CD4-positive, alpha-beta T cell treated with Interleukin-17A for 1 hour (primary cell): Measurements from ENCODE around the gene NRF1.

ENCODE experiments used
- DNase-seq: peaks from one replicate; pipeline ENCODE4 v3.0.0-alpha.2; 2020

Gene NRF1

DNA sequence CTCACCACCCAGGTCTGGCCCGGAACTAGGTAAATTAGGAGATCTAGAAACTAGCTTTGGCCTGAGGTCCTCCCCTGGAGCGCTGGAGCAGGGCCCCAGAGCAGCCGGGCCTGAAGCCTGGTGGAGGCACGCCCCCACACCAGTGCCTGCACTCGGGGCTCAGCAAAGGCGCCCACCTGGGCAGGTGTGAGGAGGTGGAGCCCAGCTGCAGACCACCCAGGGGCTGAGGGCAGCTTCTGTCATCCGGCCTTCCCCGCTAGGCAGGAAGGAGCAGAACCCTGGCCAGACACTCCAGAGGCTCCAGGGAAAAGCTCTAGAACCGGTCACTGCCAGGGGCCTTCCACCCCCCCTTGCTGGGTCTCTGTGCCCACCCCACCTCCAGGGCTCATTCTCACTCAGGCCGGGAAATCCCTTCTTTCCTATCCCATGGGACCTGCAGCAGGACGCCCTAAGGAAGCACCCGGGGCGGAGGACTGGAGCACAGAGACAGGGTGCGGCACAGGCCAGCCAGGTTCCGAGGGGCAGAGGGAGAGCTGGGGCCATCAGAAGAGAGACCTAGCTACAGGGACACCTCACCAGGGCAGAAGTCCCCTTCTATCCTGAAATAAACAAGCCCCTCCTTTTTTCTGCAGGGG lies 161.2 kb downstream of the NRF1 start:
- DNase-seq, result no peak

DNA sequence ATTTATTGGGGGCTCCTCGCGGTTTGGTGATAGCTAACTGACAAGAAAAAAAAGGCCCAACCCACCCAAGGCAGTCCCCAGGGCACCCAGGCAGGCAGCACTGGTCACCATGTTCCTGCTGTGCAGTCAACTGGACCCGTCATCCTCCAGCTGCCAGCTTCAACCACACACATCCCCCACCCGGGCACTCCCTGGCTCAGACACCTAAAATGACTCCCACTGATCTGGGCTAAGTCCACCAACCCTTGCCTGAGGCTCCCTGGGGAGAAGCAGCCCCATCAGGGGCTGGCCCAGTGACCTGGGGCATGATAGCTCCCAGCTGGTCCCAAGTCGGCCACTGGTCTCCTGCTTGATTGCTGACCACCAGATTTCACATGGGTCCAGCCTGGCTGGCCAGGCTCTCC lies 161.8 kb downstream of the NRF1 start:
- DNase-seq, result no peak

DNA sequence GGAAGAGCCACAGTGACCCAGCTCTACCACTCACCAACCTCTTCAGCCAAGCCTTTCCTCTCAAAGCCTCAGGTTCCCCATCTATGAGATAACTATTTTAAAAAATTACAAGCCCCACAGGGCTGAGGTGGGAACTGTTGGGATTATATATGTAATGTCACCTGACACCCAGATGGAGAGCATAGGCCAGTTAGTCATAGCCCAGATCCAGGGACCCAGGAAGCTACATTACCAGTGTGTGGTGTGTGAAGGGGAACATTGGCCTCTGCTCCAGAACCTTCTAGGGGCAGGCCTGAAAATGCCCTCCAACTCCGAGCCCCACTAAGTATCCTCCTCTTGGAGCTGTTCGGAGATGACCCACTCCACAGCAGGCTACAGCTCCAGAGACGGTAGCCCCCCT lies 162.4 kb downstream of the NRF1 start:
- no peak for DNase-seq

DNA sequence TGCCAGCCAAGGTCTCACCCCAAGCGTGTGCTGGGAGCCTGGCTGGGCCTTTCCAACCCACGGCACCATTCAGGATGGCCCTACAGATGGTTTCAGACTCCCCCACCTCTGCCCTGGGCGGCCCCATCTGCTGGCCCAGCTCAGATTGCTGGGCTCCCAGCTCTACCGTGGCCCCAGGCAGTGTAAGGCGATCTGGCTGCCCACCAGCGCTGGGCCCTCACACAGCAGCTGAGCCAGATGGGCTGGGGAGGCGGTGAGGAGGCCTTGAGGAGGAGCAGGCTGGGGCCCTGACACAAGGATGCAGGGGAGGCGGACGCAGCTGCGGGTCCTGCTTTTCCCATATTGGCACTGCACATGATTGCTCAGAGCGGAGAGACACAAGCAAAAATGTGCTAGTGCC lies 162.8 kb downstream of the NRF1 start:
- no peak for DNase-seq

DNA sequence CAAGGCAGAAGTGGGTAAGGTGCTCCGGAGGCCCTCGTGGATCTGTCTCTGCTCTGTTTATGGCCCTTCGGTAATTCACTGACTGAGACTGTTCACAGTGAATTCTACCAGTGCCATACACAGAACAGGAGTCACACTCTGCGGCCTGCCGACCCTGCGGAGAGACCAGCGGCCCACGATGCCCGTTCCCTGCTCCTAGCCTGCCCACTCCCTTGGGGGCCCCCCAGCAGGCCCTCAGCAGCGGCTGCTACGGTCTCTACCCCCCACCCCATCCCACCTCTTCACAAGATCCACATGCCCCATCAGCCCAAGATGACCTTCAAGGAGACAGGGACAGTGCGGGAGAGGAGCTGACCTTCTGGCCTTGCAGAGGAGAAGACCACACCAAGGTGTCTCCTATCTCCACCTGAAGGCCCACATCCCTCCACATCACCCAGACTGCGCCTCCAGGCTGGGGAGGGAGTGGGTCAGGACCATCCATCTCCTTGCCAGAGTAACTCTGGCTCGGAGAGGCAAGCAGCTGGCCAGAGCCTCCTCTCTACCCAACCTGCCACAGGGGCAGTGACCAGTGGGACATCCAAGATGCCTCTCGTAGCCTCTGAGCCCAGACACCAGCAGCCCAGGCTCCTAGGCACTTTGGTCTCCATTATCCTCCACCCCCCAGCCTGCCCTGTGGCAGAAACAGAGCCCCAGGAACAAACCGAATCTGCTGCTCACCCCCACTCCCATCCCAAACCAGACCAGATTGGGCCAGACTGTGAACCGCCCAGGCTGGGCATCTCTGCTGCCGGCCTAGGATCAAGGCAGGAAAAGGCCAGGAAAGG lies 163.6 kb downstream of the NRF1 start:
- DNase-seq, result no peak

DNA sequence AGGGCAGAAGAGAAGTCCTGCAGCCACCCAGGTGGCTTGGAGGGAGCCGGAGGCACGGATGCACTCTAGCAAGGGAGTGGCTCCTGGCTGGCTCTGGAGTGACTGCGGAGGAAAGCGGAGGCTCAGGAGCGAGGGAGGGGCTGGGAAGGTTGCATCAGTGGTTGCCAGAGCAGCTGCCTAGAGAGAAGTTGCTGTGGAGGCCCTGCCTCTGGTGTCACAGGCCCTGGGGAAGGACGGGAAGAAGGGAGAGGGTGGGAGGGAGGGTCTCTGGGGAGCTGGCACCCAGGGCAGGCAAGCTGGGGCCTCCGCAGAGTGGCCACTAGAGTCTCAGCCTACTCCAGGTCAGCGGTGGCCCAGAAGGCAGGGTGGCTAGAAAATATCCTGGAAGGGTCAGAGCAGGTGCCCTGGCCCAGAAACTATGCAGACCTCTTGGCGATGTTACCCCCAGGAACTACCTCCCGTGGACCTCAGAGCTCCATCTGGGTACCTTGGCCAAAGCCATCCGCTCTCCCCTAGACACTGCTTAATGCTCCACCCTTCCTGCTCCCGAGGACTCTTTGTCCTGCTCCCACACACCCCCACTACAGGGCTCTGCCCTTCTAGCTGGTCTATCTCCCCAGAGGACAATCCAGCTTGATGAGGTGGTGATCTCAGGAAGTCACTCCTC lies 164.3 kb downstream of the NRF1 start:
- no peak for DNase-seq

DNA sequence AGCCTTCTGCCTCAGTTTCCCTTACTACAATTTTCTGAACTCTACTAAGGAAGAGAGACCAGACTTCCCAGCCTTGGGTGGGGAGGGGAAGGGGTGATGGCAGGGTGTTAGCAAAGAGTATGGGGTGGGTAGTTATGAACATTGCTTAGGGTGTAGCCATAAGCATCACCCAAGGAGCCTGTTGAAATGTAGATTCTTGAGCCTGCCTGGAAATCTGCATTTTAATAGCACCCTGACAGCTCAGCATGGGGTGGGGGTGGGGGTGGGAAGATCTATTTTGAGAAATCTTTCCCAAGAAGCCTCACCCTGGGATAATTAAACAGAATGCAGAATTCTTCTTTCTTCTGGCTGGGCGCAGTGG lies 164.8 kb downstream of the NRF1 start:
- DNase-seq, result no peak

DNA sequence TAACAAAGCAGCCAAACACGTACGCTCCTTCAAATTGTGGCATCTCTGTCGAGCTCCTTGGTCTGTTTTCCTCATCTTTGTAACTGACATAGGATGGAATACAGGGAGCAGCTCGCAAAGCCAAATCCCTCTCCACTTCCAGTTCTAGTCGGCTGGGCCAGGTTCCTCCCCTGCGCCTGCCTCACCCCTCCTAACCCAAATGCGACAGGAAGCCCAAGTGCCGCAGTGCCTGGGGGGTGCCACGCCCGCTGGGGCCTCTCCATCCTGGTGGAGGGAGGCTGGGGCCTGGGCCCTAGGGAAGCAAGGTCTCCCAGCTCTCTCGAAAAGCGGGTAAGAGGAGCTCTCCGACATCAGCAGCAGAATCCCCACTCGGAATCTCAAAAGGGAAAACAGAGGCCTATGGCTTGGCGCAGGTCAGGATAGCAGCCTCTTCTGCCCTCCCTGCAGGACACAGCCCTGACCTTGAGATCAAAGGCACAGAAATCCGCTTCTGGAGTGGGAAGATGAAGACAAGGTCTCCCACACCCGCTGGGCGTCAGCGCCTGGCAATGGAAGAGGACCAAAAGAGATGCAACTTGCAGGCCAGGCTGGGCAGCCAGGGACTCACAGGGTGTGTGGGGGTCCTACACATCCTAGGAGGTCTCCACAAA lies 165.8 kb downstream of the NRF1 start:
- no peak for DNase-seq

DNA sequence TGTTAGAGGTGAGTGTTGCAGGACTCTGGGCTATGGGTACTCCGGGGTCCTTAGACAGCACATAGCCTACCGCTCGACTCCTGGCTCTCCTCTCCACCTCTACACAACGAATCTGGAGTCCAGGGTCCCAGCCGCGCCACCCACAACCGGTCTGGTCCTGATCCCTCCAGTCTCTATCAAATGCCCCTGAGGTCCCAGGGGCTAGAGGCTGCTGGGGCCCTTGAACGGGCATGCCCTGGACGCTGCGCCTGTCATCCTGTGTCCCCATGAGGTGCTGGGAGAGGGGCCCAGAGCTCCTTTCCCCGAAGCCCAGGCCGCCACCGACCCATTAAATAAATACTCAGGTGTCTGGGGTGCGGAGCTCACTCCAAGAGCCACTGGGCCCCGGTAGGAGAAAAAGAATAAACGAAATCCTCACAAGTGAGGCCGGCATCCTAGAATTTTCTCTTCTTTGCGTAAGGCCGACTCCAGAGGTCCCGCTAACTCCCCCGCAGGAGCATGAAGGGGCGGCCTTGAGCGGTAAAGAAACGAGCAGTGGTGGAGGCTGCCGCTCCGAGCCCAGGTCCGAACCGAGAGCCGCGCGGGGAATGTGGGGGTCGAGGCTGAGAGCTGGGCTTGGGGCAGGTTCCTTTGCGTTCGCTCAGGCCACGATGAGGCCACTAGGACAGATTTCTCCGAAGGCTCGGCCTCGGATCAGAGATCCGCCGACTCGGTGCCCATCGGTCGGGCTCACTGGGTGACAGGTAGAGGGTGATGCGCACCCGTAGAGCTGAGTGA lies 166.7 kb downstream of the NRF1 start:
- DNase-seq, result no peak

DNA sequence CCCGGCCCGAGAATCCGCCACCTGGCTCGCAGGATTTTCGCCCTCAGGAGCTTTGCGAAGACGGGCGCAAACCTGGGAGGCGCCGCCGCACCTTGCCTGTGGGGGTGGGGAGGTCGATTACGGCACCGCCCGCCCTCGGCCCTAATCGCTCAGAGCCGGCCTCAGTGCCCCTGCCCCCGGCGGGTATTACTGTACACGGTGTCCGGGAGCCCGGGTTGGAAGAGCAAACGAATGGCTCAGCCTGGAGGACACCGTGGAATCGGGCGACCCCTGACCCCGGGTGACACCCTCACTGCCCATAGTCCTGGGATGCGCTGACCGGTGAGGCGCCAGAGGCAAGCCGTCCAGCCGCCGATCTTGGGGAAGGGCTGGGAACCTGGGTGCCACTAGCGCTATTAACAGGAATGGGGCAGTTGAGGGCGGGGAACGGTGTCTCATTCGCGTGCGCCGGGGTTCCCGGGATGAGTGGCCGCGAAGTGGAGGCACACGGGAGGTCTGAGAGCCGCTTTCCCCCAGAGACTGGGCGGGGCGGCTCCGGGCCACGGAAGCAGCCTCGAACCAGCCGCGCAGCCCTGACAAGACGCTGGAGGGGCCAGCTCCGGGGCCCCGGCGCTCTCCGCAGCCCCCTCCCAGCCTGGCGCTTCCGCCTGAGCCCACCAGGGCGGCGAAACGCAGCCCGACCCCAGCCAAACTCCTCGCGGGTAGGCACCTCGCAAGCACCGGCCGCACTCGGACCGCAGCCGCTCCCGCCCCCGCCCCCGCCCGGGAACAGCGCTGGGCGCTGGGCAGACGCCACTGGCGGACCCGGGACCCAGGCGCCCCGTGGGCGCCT lies 167.5 kb downstream of the NRF1 start:
- DNase-seq, result no peak

DNA sequence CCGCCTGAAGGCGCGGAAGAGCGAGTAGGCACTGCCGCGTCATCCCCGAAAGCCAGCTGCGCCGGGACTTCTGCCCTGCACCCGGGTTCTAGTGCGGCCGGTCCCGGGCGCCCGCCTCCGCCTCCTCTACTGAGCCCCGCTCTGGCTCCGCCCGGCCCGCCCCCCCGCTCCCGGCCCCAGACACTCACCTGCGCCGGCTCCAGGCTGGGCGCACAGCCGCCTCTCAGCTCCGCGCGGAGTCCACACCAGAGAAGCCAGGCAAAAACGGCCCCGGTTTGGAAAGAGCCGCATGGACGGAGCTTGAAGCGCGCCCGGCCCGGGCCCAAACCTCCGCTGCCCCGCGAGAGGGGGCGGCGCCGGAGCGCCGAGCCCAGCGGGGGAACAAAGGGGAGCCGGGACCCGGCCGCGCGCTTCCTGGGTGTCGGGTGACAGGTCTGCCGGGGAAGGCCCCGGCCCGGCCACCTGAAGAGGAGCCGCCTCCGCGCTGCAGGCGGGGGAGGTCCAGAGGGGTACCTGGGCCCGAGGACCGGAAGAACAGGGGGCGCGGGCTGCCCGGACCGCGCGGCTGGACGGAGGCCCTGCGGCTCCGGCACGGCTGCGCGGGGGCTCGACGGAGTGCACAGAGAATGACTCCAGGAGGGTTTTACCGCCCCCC lies 168.2 kb downstream of the NRF1 start:
- no peak for DNase-seq

DNA sequence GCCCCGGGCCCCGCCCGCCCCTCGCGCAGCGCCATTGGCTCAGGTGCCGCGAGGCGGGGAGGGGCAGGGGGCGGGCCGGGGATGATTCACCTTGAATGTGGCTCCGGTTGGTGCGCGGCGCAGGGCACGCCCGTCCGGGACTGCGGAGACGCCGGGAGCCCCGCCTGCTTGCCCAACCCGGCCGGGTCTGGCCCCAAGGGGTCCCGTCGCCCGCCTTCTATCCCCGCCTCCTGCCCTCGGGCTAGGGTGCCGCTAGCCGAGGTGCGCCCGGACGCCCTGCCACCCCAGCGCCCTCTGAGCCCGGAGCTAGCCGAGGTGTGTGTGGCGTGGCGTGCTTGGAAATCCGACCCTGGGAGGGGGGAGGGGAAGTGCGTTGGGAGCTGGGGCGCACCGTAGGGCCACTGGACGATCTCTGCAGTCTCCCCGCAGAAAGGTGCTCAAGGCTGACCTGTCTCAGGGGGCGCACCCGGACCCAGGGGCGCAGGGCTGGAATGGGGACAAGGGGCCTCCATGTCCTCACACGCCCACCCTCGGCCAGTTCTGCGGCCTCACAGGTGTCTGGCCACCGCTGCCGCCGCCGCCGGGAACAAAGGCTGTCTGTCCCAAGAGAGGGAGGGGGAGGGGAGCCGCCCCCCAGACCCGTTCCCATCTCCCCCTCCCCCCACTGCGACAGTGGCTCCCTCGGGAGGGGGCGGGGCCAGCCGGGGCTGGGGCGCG lies 168.9 kb downstream of the NRF1 start:
- DNase-seq, result peak; percentile 66

DNA sequence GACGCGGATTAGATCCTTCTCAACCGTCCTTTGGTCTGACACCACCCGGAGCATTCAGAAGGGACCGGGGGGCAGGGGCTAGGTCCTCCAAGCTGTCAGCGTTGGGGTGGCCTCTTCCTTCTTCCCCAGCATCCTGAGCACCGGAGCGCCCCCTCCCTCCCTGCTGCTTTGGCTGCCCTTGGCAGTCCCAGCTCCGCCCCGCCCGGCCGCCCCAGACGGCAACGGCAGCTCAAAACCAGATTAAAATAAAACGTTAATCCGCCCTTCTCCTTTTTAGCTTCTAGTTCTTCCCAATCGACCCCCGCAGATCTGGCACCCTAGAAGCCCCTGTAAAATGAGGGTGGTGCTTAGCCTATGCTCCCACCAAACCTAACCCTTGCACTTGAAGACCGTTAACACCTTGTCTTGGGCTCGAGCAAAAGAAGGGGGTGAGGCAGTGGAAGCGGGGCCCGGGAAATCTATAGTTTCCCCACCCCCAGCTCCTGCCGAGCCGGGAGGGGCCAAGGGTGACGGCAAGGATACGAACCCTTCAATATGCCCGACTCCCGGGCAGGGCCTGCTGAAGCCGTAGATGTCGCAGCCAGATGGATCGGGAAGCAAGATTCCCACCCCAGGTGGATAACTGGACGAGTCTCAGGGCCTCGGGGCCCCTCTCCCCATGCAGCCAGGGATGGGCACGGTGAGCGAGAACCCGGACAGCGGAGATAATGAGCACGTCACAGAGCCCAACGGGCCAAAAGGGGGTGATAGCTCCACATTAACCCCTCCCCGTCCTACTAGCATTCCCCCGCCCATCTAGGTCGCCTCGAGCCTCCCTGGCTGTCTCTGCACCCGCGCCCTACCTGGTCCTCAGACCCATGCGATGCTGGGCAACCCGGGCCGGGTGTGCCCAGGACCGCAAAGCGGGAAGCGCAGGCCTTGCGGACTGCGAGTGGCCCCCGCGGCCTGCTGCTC lies 169.7 kb downstream of the NRF1 start:
- no peak for DNase-seq

DNA sequence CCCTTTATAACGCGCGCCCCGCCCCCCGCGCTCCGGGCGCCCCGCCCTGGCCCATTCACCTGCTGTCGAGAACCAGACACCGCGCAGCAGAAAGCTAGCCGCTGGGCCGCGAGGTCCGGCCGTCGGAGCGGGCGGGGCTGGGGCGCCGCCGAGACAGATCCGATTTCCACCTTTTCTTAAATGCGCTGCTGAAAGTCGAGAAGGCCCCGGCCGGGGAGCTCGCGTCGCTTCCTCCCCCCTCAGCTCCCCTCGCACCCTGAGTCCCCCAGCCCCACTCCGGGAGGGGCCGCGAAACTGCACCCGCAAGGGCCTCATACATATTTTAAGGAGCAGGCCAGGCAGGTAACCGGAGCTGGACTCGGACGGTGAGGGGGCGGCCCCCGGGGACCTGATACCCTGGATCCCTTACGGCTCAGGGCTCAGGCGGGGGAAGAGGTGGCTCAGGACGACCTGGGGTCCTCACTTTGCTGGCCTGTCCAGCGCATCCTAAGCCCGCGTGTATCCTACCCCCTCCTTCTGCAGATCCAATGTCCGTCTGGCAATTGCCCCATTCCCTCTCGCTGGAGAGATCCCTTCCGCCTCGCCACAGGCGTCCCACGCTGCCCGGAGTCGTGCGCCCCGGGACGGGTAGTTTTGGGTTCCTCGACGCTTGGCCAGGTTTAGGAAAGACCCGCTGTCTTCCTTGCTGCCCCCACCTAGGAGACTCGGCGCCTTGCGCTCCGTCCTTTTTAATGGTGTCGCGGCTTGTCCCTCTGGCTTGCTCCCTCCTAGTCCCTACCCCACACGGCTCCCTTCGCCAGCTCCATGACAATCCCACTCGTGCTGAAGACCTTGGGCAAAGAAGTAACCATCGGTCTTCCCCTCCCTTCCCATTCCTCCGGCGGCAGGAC lies 170.7 kb downstream of the NRF1 start:
- DNase-seq, result no peak

DNA sequence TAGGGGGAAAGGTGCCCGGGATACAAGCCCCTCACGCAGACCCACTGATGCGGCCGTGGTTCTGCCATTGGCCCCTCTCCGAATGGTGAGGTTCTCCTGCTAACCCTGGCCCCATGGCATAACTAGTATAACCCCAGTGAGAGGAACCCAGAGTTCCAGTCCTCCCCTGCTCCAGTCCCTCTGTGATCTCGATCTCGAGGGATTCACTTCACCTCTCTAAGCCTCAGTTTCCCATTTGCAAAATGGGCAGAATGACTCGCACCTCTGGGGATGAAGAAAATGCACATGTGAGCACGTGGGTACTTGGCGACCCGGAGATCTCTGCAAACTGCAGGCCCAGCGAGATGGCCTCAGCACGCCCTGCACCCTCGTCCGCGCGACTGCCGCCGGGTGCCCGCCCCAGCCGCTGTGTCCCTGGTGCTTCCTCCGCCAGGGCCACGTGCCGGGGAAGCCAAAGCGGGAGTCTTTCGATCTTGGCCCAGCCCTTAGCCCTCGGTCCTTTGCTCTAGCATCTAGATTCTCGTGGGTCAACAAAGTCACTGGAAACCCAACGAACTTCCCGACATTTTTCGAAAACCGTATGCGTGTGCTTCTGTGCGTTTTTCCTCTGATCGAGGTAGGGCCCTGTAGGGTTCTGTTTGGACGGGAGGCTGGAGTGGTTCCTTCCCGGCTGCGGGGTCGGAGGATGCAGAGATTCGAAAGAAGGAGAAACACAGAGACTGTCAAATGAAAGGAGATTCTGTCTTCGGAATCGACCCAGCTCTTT lies 171.5 kb downstream of the NRF1 start:
- DNase-seq, result no peak

DNA sequence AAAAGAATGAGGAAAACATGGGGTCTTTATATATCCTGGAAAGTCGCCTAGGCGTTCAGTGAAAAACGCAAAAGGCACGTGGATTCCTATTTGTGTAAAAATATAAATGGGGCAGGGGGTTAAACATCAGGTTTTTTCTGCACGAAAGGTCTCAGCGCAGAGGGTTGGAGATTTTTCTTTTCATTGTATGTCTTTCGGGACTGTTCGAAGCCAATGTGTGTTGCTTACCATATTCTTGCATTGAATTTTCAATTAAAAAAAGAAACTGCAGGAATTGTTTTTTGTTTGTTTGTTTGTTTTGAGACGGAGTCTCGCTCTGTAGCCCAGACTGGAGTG lies 172.0 kb downstream of the NRF1 start:
- no peak for DNase-seq

DNA sequence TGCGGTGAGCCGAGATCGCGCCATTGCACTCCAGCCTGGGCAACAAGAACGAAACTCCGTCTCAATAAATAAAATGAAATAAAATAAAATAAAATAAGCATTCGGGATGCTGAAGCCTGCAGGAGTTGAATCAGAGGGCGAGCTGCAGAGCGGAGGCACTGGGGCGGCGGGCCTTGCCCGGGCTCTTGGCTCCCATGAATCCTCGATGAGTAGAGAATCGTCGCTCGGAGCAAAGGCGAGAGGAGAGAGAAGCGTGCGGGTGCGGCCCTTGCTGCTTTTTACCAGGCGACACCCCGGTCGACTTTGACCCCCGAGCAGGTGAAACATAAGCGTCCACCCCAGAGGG lies 172.9 kb downstream of the NRF1 start:
- DNase-seq, result no peak
